Keratinocyte (primary cell): ENCODE results near the gene MYO9A. TPM values are rescaled to one million over a fixed set of nuclear protein-coding genes. Genes with fewer than 3 reads are reported as not detected.

Experiments used
- DNase-seq: peaks from one replicate; pipeline ENCODE4 v3.0.0-alpha.2; 2011; ENCODE audit warnings: low read depth, missing footprints, low spot score
- FAIRE-seq: peaks from 2 replicates; lab custom pipeline; 2011; peaks lifted over from hg19 to GRCh38; lab: Jason Lieb, UNC
- H2AFZ ChIP-seq: 2 replicates; pipeline ENCODE4 v1.6.0; 2012; ENCODE audit warnings: low read length, control low read depth, inconsistent platforms; ENCODE audit not compliant: control insufficient read depth
- H3K27ac ChIP-seq: 2 replicates; pipeline ENCODE4 v1.5.1; 2011; ENCODE audit warnings: low read length; ENCODE audit not compliant: control insufficient read depth, insufficient read depth
- H3K27me3 ChIP-seq: 3 replicates; pipeline ENCODE4 v1.6.0; 2011; ENCODE audit warnings: low read length; ENCODE audit not compliant: control insufficient read depth, insufficient read depth; ENCODE audit errors: extremely low read depth
- H3K36me3 ChIP-seq, 2 experiments: 2 replicates in 1 of 2; 3 replicates in 1 of 2; pipeline ENCODE4 v1.5.1; 2011; ENCODE audit warnings: low read length in 2 of 2, mild to moderate bottlenecking in 1 of 2; ENCODE audit not compliant: control insufficient read depth in 2 of 2, insufficient read depth in 2 of 2; ENCODE audit errors: extremely low read depth in 1 of 2
- H3K4me1 ChIP-seq: 3 replicates; pipeline ENCODE4 v1.5.1; 2011; ENCODE audit warnings: low read length; ENCODE audit not compliant: control insufficient read depth, insufficient read depth; ENCODE audit errors: extremely low read depth
- H3K4me2 ChIP-seq: 3 replicates; pipeline ENCODE4 v1.6.0; 2011; ENCODE audit warnings: low read depth, low read length; ENCODE audit not compliant: control insufficient read depth, insufficient read depth; ENCODE audit errors: extremely low read depth
- H3K4me3 ChIP-seq, 3 experiments: fragments of 200-600 bp in 1 of 3; sonication (generic) in 1 of 3; 2 replicates in 2 of 3; 3 replicates in 1 of 3; pipeline ENCODE4 v1.5.1; 2011 to 2016; ENCODE audit warnings: low read length in 3 of 3, mild to moderate bottlenecking in 3 of 3, control low read depth in 2 of 3, inconsistent platforms in 1 of 3, low read depth in 1 of 3, mixed read lengths in 1 of 3, mixed run types in 1 of 3, moderate library complexity in 1 of 3; ENCODE audit not compliant: control insufficient read depth in 2 of 3, insufficient read depth in 2 of 3; ENCODE audit errors: extremely low read depth in 1 of 3
- H3K79me2 ChIP-seq: 2 replicates; pipeline ENCODE4 v1.6.0; 2012; ENCODE audit warnings: low read length; ENCODE audit not compliant: control insufficient read depth, insufficient read depth
- H3K9ac ChIP-seq: 3 replicates; pipeline ENCODE4 v1.6.0; 2011; ENCODE audit warnings: low read length; ENCODE audit not compliant: control insufficient read depth, insufficient read depth; ENCODE audit errors: extremely low read depth
- H3K9me1 ChIP-seq: 3 replicates; pipeline ENCODE4 v1.6.0; 2011; ENCODE audit warnings: low read length; ENCODE audit not compliant: control insufficient read depth, insufficient read depth; ENCODE audit errors: extremely low read depth
- H3K9me3 ChIP-seq: 2 replicates; pipeline ENCODE4 v1.5.1; 2012; ENCODE audit warnings: low read depth, low read length; ENCODE audit not compliant: control insufficient read depth
- H4K20me1 ChIP-seq: 3 replicates; pipeline ENCODE4 v1.6.0; 2011; ENCODE audit warnings: low read length; ENCODE audit not compliant: control insufficient read depth, insufficient read depth; ENCODE audit errors: extremely low read depth
- EZH2 ChIP-seq: IDR thresholded peaks from one replicate; pipeline ENCODE4 v1.6.1; 2012; ENCODE audit warnings: inconsistent platforms, mild to moderate bottlenecking, low read length, moderate library complexity
- dilution Hi-C: fragments of 300-500 bp; cut with MboI; formaldehyde crosslinking; loops from one replicate; pipeline ENCODE4 v1.7.0; 2020; ENCODE audit warnings: low sequenced_read_pairs; ENCODE audit not compliant: extremely low pct_ligation_motif_present
- polyA plus RNA-seq, 5 experiments: library from polyadenylated mRNA; depleted of rRNA in 3 of 5; stranded (reverse) in 3 of 5; stranded (forward) in 1 of 5; unstranded in 1 of 5; fragments of >200 nt; gene quantifications; 1 replicate in 1 of 5; 2 replicates in 3 of 5; 3 replicates in 1 of 5; pipeline versions ENCODE4 v1.2.1 to v1.2.3, GENCODE V29; 2011 to 2012; ENCODE audit warnings: missing spikeins in 2 of 5, low read depth in 1 of 5, low replicate concordance in 1 of 5
- TF ChIP-seq, protein P1 (sequence below), 3 experiments: IDR thresholded peaks in 1 of 3; conservative IDR thresholded peaks in 1 of 3; optimal IDR thresholded peaks in 1 of 3; 2 replicates in 2 of 3; 3 replicates in 1 of 3; pipeline versions ENCODE3 to v1.5.1; 2011; ENCODE audit warnings: low read length in 3 of 3, mild to moderate bottlenecking in 3 of 3, moderate library complexity in 2 of 3, control low read depth in 1 of 3, inconsistent platforms in 1 of 3; ENCODE audit not compliant: insufficient read depth in 2 of 3; ENCODE audit errors: extremely low read depth in 1 of 3

MYO9A gene
- polyA plus RNA-seq, 1 donor (not counting 4 experiments of a cell fraction or from before 2014, with no cell fraction given): 10.6 TPM

DNA sequence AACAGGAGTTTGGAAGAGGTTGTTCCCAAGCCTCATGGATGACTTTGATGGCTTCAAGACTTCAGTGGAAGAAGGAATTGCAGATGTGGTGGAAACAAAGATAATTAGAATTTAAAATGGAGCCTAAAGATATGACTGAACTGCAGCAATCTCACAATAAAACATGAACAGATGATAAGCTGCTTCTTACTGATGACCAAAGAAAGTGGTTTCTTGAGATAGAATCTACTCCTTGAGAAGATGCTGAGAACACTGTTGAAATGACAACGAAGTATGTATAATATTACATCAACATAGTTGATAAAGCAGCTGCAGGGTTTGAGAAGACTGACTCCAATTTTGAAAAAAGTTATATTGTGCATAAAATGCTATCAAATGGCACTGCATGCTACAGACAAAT is 21.2 kb downstream of the MYO9A start:
- DNase-seq (no peak), FAIRE-seq (no peak)
- Histone ChIP-seq H3K4me3 (no peak overlapping the region), H3K36me3 (no peaks in the 10 kb centered on the region), H3K9me1 (no peaks in the 10 kb centered on the region), H3K9ac (no peak overlapping the region), H3K4me2 (no peak overlapping the region), H2AFZ (no peak overlapping the region), H3K9me3 (no peaks in the 10 kb centered on the region), H3K27ac (no peak overlapping the region), H4K20me1 (no peaks in the 10 kb centered on the region), H3K4me1 (no peaks in the 10 kb centered on the region), H3K79me2 (peaks cover 2% of the 10 kb centered on the region), H3K27me3 (no peaks in the 10 kb centered on the region)
- no peak for TF ChIP-seq EZH2
- dilution Hi-C loops: no loop called here

DNA sequence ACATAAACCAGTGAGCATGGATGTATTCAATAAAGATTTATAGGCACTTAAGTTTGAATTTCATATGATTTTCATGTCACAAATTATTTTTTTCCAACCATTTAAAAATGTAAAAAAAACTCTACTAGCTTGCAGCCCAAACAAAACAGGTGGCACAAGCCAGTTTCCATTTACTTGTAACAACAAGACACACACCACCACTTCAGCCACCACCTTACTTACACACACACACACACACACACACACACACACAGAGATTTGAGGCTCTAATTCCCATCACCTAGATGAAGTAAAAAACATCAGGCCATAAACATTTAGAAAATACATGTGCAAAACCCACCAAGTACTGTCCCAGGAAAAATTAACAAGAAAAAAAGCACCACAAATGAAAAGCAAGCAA is 25.3 kb downstream of the MYO9A start:
- Histone ChIP-seq H3K79me2 (peaks cover 2% of the 10 kb centered on the region), H3K4me3 (no peak overlapping the region), H3K27me3 (no peaks in the 10 kb centered on the region), H2AFZ (no peak overlapping the region), H3K36me3 (no peaks in the 10 kb centered on the region), H3K9me1 (no peaks in the 10 kb centered on the region), H3K9me3 (no peaks in the 10 kb centered on the region), H3K4me1 (no peaks in the 10 kb centered on the region), H3K27ac (no peak overlapping the region), H4K20me1 (no peaks in the 10 kb centered on the region), H3K4me2 (no peak overlapping the region), H3K9ac (no peak overlapping the region)
- FAIRE-seq (no peak), DNase-seq (no peak)
- dilution Hi-C loops: no loop called here
- TF ChIP-seq EZH2: no peak
- TF ChIP-seq, protein P1, sequence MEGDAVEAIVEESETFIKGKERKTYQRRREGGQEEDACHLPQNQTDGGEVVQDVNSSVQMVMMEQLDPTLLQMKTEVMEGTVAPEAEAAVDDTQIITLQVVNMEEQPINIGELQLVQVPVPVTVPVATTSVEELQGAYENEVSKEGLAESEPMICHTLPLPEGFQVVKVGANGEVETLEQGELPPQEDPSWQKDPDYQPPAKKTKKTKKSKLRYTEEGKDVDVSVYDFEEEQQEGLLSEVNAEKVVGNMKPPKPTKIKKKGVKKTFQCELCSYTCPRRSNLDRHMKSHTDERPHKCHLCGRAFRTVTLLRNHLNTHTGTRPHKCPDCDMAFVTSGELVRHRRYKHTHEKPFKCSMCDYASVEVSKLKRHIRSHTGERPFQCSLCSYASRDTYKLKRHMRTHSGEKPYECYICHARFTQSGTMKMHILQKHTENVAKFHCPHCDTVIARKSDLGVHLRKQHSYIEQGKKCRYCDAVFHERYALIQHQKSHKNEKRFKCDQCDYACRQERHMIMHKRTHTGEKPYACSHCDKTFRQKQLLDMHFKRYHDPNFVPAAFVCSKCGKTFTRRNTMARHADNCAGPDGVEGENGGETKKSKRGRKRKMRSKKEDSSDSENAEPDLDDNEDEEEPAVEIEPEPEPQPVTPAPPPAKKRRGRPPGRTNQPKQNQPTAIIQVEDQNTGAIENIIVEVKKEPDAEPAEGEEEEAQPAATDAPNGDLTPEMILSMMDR (optimal IDR thresholded peaks at IDR 0.05 in 1 of 3, IDR thresholded peaks at IDR 0.05 in 1 of 3, conservative IDR thresholded peaks at IDR 0.05 in 1 of 3; ENCODE audit: extremely low read depth in 1 of 3, insufficient read depth in 2 of 3, low read length in 3 of 3): no peak

DNA sequence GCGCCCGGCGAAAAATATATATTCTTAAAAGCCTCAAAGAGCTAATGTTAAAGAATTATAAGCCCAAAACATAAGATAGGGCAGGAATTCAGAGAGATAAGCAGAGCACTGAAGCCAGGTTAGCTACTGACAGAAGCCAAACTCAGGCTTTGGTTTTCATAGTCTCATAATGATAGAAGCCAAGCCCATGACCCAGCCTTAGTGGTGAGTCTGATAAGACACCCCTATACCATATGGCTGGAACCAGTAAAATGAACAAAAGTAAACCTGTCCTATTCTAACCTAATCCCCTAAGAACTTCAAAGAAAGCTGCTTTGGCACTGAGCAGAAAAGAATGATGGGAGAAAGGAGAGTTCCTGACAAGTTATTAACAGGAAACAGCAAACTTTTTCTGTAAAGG is 25.9 kb downstream of the MYO9A start:
- peaks cover 2% of the 10 kb centered on the region for H3K79me2 ChIP-seq
- TF ChIP-seq EZH2: no peak
- TF ChIP-seq, protein P1 (optimal IDR thresholded peaks at IDR 0.05 in 1 of 3, IDR thresholded peaks at IDR 0.05 in 1 of 3, conservative IDR thresholded peaks at IDR 0.05 in 1 of 3; ENCODE audit: extremely low read depth in 1 of 3, insufficient read depth in 2 of 3, low read length in 3 of 3): no peak
- FAIRE-seq (no peak), DNase-seq (no peak)
- dilution Hi-C loops: no loop called here
- H4K20me1 ChIP-seq: no peaks in the 10 kb centered on the region
- no peak overlapping the region for H3K4me2 ChIP-seq
- H3K27ac ChIP-seq: no peak overlapping the region
- no peak overlapping the region for H3K4me3 ChIP-seq
- no peaks in the 10 kb centered on the region for H3K27me3 ChIP-seq
- H3K9me1 ChIP-seq: no peaks in the 10 kb centered on the region
- H3K9me3 ChIP-seq: no peaks in the 10 kb centered on the region
- no peaks in the 10 kb centered on the region for H3K4me1 ChIP-seq
- H3K36me3 ChIP-seq: no peaks in the 10 kb centered on the region
- no peak overlapping the region for H3K9ac ChIP-seq
- H2AFZ ChIP-seq: no peak overlapping the region
